Measurements from ENCODE around the gene KLK1.

Gene KLK1

GRCh38 chr19:50822661-50823208 lies 852 bp downstream of the KLK1 start:
- no peak for TF ChIP-seq CTCF (IDR thresholded peaks at IDR 0.05; ENCODE audit: control insufficient read depth, extremely low read depth, insufficient read depth)
- DNase-seq (ENCODE audit: low read depth), result no peak
- no peak overlapping the region for H3K4me3 ChIP-seq (ENCODE audit: low read depth, low read length)

DNA sequence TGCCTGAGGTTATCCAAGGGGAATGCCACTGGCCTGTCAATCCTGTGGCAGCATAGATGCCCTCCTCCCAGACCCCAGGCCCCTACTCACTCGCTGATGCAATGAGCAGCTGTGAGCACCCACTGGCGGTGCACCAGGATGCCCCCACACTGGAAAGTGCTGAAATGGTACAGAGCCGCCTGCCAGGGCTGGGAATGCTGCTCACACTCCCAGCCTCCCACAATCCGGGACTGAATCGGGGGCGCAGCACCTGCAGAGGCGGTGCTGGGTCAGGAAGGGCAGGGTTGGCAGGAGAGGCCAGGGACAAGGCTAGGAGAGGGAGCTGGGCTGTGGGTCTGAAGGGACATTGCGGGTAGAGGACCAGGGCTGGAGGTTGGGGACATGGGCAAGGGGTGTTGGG lies 2.0 kb downstream of the KLK1 start:
- no peak overlapping the region for H3K4me3 ChIP-seq (ENCODE audit: low read depth, low read length)
- no peak for TF ChIP-seq CTCF (IDR thresholded peaks at IDR 0.05; ENCODE audit: control insufficient read depth, extremely low read depth, insufficient read depth)
- no peak for DNase-seq (ENCODE audit: low read depth)

DNA sequence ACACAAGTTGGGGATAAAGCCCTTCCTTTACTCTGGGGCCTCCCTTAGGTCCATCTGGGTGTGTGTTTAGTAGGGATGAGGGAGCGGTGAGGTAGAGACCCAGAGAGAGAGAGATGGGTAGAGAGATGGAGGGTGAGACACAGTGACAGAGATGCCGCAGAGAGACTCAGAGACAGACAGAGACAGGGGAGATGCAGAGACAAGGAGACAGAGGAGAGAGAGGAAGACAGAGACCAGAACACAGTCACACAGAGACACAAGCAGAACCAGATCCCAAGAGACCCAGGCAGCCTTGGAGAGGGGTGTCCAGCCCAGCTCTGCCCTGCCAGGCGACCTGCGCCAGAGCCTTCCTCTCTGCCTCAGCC lies 2.4 kb downstream of the KLK1 start:
- H3K4me3 ChIP-seq (ENCODE audit: low read depth, low read length), result no peak overlapping the region
- TF ChIP-seq CTCF (IDR thresholded peaks at IDR 0.05; ENCODE audit: control insufficient read depth, extremely low read depth, insufficient read depth), result no peak
- DNase-seq (ENCODE audit: low read depth), result no peak

DNA sequence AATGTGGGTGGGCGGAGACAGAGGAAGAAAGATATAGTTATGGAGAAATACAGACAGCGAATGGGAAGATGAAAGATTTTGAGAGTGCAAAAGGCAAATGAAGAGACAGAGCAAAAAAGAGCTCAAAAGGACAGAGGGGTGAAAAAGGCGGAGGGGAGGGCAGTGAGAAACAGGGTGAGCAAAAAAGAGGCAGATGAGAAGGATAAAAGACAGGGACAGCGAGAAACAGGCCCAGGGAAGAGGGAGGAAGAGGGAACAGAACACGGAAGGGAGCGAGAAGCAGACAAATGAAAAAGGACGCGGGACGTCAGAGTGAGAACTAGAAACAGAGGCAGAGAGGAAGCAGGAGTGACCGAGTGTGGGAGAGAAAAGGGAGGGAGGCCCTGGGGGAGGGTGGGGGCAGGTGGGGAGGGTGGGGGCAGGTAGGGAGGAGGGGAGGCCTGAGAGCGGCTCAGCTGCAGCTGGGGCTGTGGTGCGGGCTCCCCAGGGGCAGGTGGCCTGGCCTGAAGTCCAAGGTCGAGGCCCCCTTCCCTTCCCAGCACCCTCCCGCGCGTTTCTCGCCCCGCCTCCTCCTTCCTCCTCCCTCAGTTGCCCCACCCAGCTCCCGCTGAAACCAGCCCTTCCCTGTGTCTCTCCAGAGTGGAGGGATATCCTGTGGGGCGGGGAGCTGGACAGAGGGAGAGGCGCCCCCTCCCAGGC lies 2.9 kb downstream of the KLK1 start:
- DNase-seq (ENCODE audit: low read depth), result no peak
- TF ChIP-seq CTCF (IDR thresholded peaks at IDR 0.05; ENCODE audit: control insufficient read depth, extremely low read depth, insufficient read depth), result no peak
- H3K4me3 ChIP-seq (ENCODE audit: low read depth, low read length), result no peak overlapping the region

GRCh38 chr19:50820086-50820485 lies 3.5 kb downstream of the KLK1 start:
- no peak overlapping the region for H3K4me3 ChIP-seq (ENCODE audit: low read depth, low read length)
- no peak for TF ChIP-seq CTCF (IDR thresholded peaks at IDR 0.05; ENCODE audit: control insufficient read depth, extremely low read depth, insufficient read depth)
- no peak for DNase-seq (ENCODE audit: low read depth)

DNA sequence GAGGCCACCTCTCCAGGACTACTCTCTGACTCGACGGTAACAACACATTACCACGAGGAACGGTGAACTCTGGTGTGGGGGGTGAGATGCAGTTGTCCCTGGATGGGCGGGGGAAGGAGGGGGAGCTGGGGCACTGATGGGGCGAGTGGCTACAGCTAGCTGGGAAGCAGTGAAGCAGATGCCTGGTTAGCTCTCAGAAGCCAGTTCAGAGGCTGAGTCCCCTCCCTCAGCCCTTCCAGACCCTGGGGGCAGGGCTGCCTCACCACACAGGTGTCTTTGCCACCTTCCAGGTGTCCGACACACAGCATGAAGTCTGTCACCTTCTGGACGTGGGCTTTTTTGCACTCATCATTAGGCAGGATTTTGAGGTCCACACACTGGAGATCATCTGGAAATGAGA lies 4.0 kb downstream of the KLK1 start:
- no peak for DNase-seq (ENCODE audit: low read depth)
- no peak overlapping the region for H3K4me3 ChIP-seq (ENCODE audit: low read depth, low read length)
- no peak for TF ChIP-seq CTCF (IDR thresholded peaks at IDR 0.05; ENCODE audit: control insufficient read depth, extremely low read depth, insufficient read depth)
